GM12878 (cell line): ENCODE results near the gene PKNOX1. TPM values are rescaled to one million over a fixed set of nuclear protein-coding genes. Genes with fewer than 3 reads are reported as not detected.
"Not testable (repeated sequence)": the region's sequence is repeated elsewhere in the genome, so short reads cannot be mapped to it uniquely, and the experiment has no call there.

Experiments
- ATAC-seq: fragments of 200-7000 bp; cut with Tn5 transposase; 3 replicates; pipeline ENCODE4 v1.9.1; 2020; ENCODE audit warnings: mild to moderate bottlenecking, moderate library complexity
- BruUV-seq: library from RNA; stranded (reverse); fragments of 400-500 nt; replicated peaks from 2 replicates; lab custom pipeline; 2021; lab: Mats Ljungman, UMichigan
- CTCF ChIA-PET: fragments of 300-600 bp; sonication (Branson Sonifier 250); formaldehyde crosslinking; extraction: SDS; loops from one replicate; lab custom pipeline; 2021; ENCODE audit warnings: inconsistent platforms; lab: Yijun Ruan, JAX
- POLR2A ChIA-PET: fragments of 350-600 bp; formaldehyde crosslinking; extraction: SDS; loops from one replicate; lab custom pipeline; 2021; ENCODE audit warnings: inconsistent platforms; lab: Charles Lee
- RAD21 ChIA-PET: fragments of 300-600 bp; sonication (Branson Sonifier 250); formaldehyde crosslinking; loops from one replicate; lab custom pipeline; 2023; ENCODE audit warnings: antibody characterized with exemption; ENCODE audit not compliant: unreplicated experiment; lab: Charles Lee
- SMC1A ChIA-PET: fragments of 300-600 bp; sonication (Branson Sonifier 250); formaldehyde crosslinking; loops from one replicate; lab custom pipeline; 2023; ENCODE audit not compliant: unreplicated experiment, uncharacterized antibody; lab: Charles Lee
- DNase-seq: peaks from one replicate; pipeline ENCODE4 v3.0.0-alpha.2; 2011; ENCODE audit warnings: low read depth, low spot score
- FAIRE-seq: peaks from 3 replicates; lab custom pipeline; 2011; peaks lifted over from hg19 to GRCh38; lab: Jason Lieb, UNC
- H2AFZ ChIP-seq: 2 replicates; pipeline ENCODE4 v1.6.0; 2011; ENCODE audit warnings: low read depth, low read length, control low read depth; ENCODE audit not compliant: control insufficient read depth
- H3K27ac ChIP-seq: 2 replicates; pipeline ENCODE4 v1.5.1; 2011; ENCODE audit warnings: control low read depth; ENCODE audit not compliant: control insufficient read depth, insufficient read depth
- H3K27me3 ChIP-seq, 2 experiments: replicated peaks in 1 of 2; 2 replicates each; pipeline versions ENCODE4 v1.6.0 to v1.6.1; 2011; ENCODE audit warnings: low read length in 1 of 2; ENCODE audit not compliant: control insufficient read depth in 2 of 2, insufficient read depth in 2 of 2
- H3K36me3 ChIP-seq, 2 experiments: 2 replicates each; pipeline ENCODE4 v1.5.1; 2011; ENCODE audit warnings: low read length in 1 of 2; ENCODE audit not compliant: control insufficient read depth in 2 of 2, insufficient read depth in 2 of 2
- H3K4me1 ChIP-seq: 2 replicates; pipeline ENCODE4 v1.6.1; 2011; ENCODE audit warnings: mild to moderate bottlenecking, low read length, moderate library complexity, mixed read lengths; ENCODE audit not compliant: control insufficient read depth, insufficient read depth
- H3K4me2 ChIP-seq: 2 replicates; pipeline ENCODE4 v1.6.0; 2011; ENCODE audit warnings: control low read depth; ENCODE audit not compliant: control insufficient read depth, insufficient read depth
- H3K4me3 ChIP-seq: fragments of 200-600 bp; sonication (generic); 2 replicates; pipeline ENCODE4 v1.5.1; 2016
- H3K79me2 ChIP-seq: 2 replicates; pipeline ENCODE4 v1.6.0; 2011; ENCODE audit warnings: low read length; ENCODE audit not compliant: control insufficient read depth, insufficient read depth
- H3K9ac ChIP-seq: 2 replicates; pipeline ENCODE4 v1.8.0; 2011; ENCODE audit warnings: low read length, control low read depth, mixed read lengths; ENCODE audit not compliant: control insufficient read depth, insufficient read depth
- H3K9me3 ChIP-seq: replicated peaks from 3 replicates; pipeline ENCODE4 v1.5.1; 2011; ENCODE audit warnings: mild to moderate bottlenecking, low read length; ENCODE audit not compliant: control insufficient read depth, insufficient read depth
- H4K20me1 ChIP-seq: 2 replicates; pipeline ENCODE4 v1.6.0; 2011; ENCODE audit not compliant: control insufficient read depth, insufficient read depth
- WGBS: methylation state at CpG from one replicate; pipeline ENCODE4 v1.1.6; 2016; ENCODE audit warnings: low lambda C conversion rate; ENCODE audit not compliant: insufficient replicate concordance, insufficient coverage; ENCODE audit errors: missing lambda C conversion rate; 5-methylcytosine and 5-hydroxymethylcytosine counted together
- in situ Hi-C: fragments of 300-500 bp; cut with MboI; formaldehyde crosslinking; loops from 9 replicates; pipeline ENCODE4 v1.14.3; 2018; ENCODE audit warnings: mixed read lengths
- intact Hi-C: fragments of 100-400 bp; cut with micrococcal nuclease; formaldehyde crosslinking; loops from one replicate; pipeline ENCODE4 v1.14.2; 2022; ENCODE audit not compliant: unreplicated experiment
- polyA plus RNA-seq, 11 experiments: library from polyadenylated mRNA; depleted of rRNA in 4 of 11; unstranded in 6 of 11; stranded (reverse) in 5 of 11; fragments of >200 nt; fragmentation: Nextera tagmentation in 4 of 11; fragmentation: Illumina TruSeq in 1 of 11; extraction: Ambion mirVana in 4 of 11; extraction: Trizol in 1 of 11; gene quantifications; 1 replicate in 1 of 11; 2 replicates in 10 of 11; pipeline versions ENCODE4 v1.2.1 to v1.2.3, GENCODE V29; 2011 to 2016; ENCODE audit warnings: inconsistent platforms in 2 of 11, missing spikeins in 2 of 11, low read depth in 1 of 11
- total RNA-seq, 4 experiments: library from RNA; depleted of rRNA in 3 of 4; stranded (reverse); fragments of >200 nt in 3 of 4; fragmentation: Illumina TruSeq in 1 of 4; extraction: Trizol in 1 of 4; gene quantifications; 2 replicates each; pipeline versions ENCODE4 v1.2.1 to v1.2.3, GENCODE V29; 2013 to 2021

The PKNOX1 gene
- total and polyA plus RNA-seq, 10 of the 15 experiments (the other 5 are each of a cell fraction or from before 2014, with no cell fraction given): 6.9 to 23.7 (median 13.2) TPM

- H3K79me2 ChIP-seq, RAD21 ChIA-PET, H3K9me3 ChIP-seq, CTCF ChIA-PET, H3K4me2 ChIP-seq, in situ Hi-C loops, H4K20me1 ChIP-seq, H3K27ac ChIP-seq, H3K9ac ChIP-seq, POLR2A ChIA-PET, DNase-seq, H3K4me3 ChIP-seq, H3K36me3 ChIP-seq, ATAC-seq, H2AFZ ChIP-seq, H3K27me3 ChIP-seq, SMC1A ChIA-PET, FAIRE-seq, H3K4me1 ChIP-seq, intact Hi-C loops, BruUV-seq: not testable (repeated sequence)
- WGBS: 77% methylated on average over 5 of the region's 12 CpGs
These were observed 92.3 kb downstream of the PKNOX1 start for GRCh38 chr21:43066690-43067089.

- in situ Hi-C loops, RAD21 ChIA-PET, H4K20me1 ChIP-seq, H3K4me1 ChIP-seq, intact Hi-C loops, H3K79me2 ChIP-seq, H3K9me3 ChIP-seq, H3K4me2 ChIP-seq, H3K4me3 ChIP-seq, CTCF ChIA-PET, FAIRE-seq, H3K27me3 ChIP-seq, H3K36me3 ChIP-seq, BruUV-seq, ATAC-seq, SMC1A ChIA-PET, POLR2A ChIA-PET, H3K27ac ChIP-seq, H3K9ac ChIP-seq, H2AFZ ChIP-seq, DNase-seq: not testable (repeated sequence)
- WGBS: 28% methylated on average over 4 of the region's 12 CpGs
These were observed 93.7 kb downstream of the PKNOX1 start for GRCh38 chr21:43068065-43068464.

- H3K9ac ChIP-seq, H3K4me2 ChIP-seq, H3K4me1 ChIP-seq, H3K36me3 ChIP-seq, H3K27ac ChIP-seq, in situ Hi-C loops, intact Hi-C loops, H4K20me1 ChIP-seq, H2AFZ ChIP-seq, H3K79me2 ChIP-seq, RAD21 ChIA-PET, H3K9me3 ChIP-seq, DNase-seq, H3K4me3 ChIP-seq, SMC1A ChIA-PET, ATAC-seq, POLR2A ChIA-PET, BruUV-seq, H3K27me3 ChIP-seq, FAIRE-seq, CTCF ChIA-PET: not testable (repeated sequence)
- no CpG with 5 or more reads among the region's 10 CpGs for WGBS
These were observed 95.3 kb downstream of the PKNOX1 start for GRCh38 chr21:43069682-43070081.

- FAIRE-seq, H3K9ac ChIP-seq, in situ Hi-C loops, H3K27me3 ChIP-seq, H3K27ac ChIP-seq, H3K9me3 ChIP-seq, H4K20me1 ChIP-seq, intact Hi-C loops, H3K4me1 ChIP-seq, DNase-seq, H3K4me2 ChIP-seq, H2AFZ ChIP-seq, POLR2A ChIA-PET, H3K4me3 ChIP-seq, BruUV-seq, CTCF ChIA-PET, RAD21 ChIA-PET, ATAC-seq, H3K36me3 ChIP-seq, H3K79me2 ChIP-seq, SMC1A ChIA-PET: not testable (repeated sequence)
- no CpG with 5 or more reads among the region's 11 CpGs for WGBS
These were observed 98.4 kb downstream of the PKNOX1 start for GRCh38 chr21:43072742-43073141.
